Neural progenitor cell (in vitro differentiated cells): Measurements from ENCODE around the gene MS4A7. TPM values are rescaled to one million over a fixed set of nuclear protein-coding genes. Genes with fewer than 3 reads are reported as not detected.

Source experiments
- DNase-seq: peaks from one replicate; pipeline ENCODE4 v3.0.0-alpha.2; 2016; ENCODE audit warnings: low spot score
- H2AFZ ChIP-seq: fragments of 200-600 bp; sonication (generic); replicated peaks from 2 replicates; pipeline ENCODE4 v1.6.1; 2016; ENCODE audit warnings: antibody characterized with exemption
- H3F3A ChIP-seq: fragments of 200-600 bp; sonication (generic); 2 replicates; pipeline ENCODE4 v1.6.1; 2016; ENCODE audit warnings: antibody characterized with exemption, low read depth
- H3K27ac ChIP-seq: fragments of 200-600 bp; sonication (generic); 2 replicates; pipeline ENCODE4 v1.5.1; 2016; ENCODE audit warnings: mild to moderate bottlenecking
- H3K27me3 ChIP-seq: fragments of 200-600 bp; sonication (generic); 2 replicates; pipeline ENCODE4 v1.6.1; 2016; ENCODE audit warnings: mild to moderate bottlenecking, moderate library complexity
- H3K36me3 ChIP-seq: fragments of 200-600 bp; sonication (generic); 2 replicates; pipeline ENCODE4 v1.5.1; 2016
- H3K4me1 ChIP-seq: fragments of 200-600 bp; sonication (generic); 2 replicates; pipeline ENCODE4 v1.6.1; 2016; ENCODE audit warnings: mixed run types
- H3K4me2 ChIP-seq: fragments of 200-600 bp; sonication (generic); 2 replicates; pipeline ENCODE4 v1.6.1; 2016
- H3K4me3 ChIP-seq: fragments of 200-600 bp; sonication (generic); 2 replicates; pipeline ENCODE4 v1.5.1; 2016
- H3K79me2 ChIP-seq: fragments of 200-600 bp; sonication (generic); 2 replicates; pipeline ENCODE4 v1.6.1; 2016; ENCODE audit warnings: low read depth
- H3K9ac ChIP-seq: fragments of 200-600 bp; sonication (generic); 2 replicates; pipeline ENCODE4 v1.6.1; 2016
- H3K9me3 ChIP-seq: fragments of 200-600 bp; sonication (generic); 2 replicates; pipeline ENCODE4 v1.5.1; 2016; ENCODE audit warnings: low read depth
- H4K20me1 ChIP-seq: fragments of 200-600 bp; sonication (generic); 2 replicates; pipeline ENCODE4 v1.6.1; 2016; ENCODE audit warnings: low read depth
- H3K27ac Mint-ChIP-seq: 3 replicates; pipeline ENCODE4 v1.8.0; 2021; ENCODE audit warnings: mixed read lengths
- H3K27me3 Mint-ChIP-seq: 2 replicates; pipeline ENCODE4 v1.8.0; 2022; ENCODE audit warnings: low read depth, mild to moderate bottlenecking, inconsistent platforms, moderate library complexity, mixed read lengths; ENCODE audit not compliant: insufficient read depth
- H3K36me3 Mint-ChIP-seq: 3 replicates; pipeline ENCODE4 v1.8.0; 2021; ENCODE audit warnings: mixed read lengths
- H3K4me1 Mint-ChIP-seq: 3 replicates; pipeline ENCODE4 v1.8.0; 2021; ENCODE audit warnings: mixed read lengths
- H3K4me3 Mint-ChIP-seq: 3 replicates; pipeline ENCODE4 v1.8.0; 2021; ENCODE audit warnings: mild to moderate bottlenecking, moderate library complexity, mixed read lengths
- H3K9me3 Mint-ChIP-seq: 3 replicates; pipeline ENCODE4 v1.8.0; 2020; ENCODE audit warnings: mixed read lengths
- EZH2 ChIP-seq: fragments of 200-600 bp; sonication (generic); IDR thresholded peaks from 2 replicates; pipeline ENCODE4 v1.6.1; 2017; ENCODE audit warnings: antibody characterized with exemption, mild to moderate bottlenecking, moderate library complexity
- EZH2phosphoT487 ChIP-seq: fragments of 200-600 bp; sonication (generic); IDR thresholded peaks from 2 replicates; pipeline ENCODE4 v1.6.1; 2017; ENCODE audit warnings: antibody characterized with exemption
- total RNA-seq: library from RNA; depleted of rRNA; stranded (reverse); fragments of >200 nt; gene quantifications from 2 replicates; pipeline ENCODE4 v1.2.3, GENCODE V29; 2015; ENCODE audit warnings: low replicate concordance
- TF ChIP-seq, protein P1 (sequence below): fragments of 200-600 bp; sonication (generic); IDR thresholded peaks from 2 replicates; pipeline ENCODE4 v1.5.1; 2017; ENCODE audit warnings: antibody characterized with exemption, mild to moderate bottlenecking

MS4A7 gene
- total RNA-seq, 1 donor from 2014 or later: not detected

DNA sequence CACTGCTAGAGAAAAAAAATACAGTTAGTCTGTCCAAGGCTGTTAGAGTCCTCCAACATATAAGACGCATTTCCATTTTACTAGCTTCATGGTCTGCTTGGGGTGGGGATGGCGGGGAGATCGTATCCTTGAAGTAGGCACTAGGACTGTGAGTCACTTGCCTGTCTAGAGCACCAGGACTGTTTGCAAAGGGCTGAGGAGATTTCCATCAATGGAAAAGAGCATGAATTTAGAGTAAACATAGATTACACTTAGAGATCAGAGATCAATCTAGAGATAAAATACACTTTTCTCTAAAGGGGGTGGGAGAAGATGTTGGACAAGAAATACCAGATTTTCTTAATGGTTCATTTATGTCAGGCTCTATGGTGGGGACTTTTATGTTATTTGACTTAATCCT, 1.7 kb upstream of the MS4A7 start:
- Mint-ChIP-seq H3K9me3 (no peaks in the 10 kb centered on the region), H3K4me3 (no peak overlapping the region), H3K27me3 (peaks cover 2% of the 10 kb centered on the region), H3K36me3 (no peaks in the 10 kb centered on the region), H3K27ac (no peak overlapping the region), H3K4me1 (no peaks in the 10 kb centered on the region)
- H3K4me3 ChIP-seq: no peak overlapping the region
- no peaks in the 10 kb centered on the region for H3K4me1 ChIP-seq
- H3K79me2 ChIP-seq: no peaks in the 10 kb centered on the region
- H3F3A ChIP-seq: no peaks in the 10 kb centered on the region
- no peak overlapping the region for H2AFZ ChIP-seq
- H3K27ac ChIP-seq: no peak overlapping the region
- no peaks in the 10 kb centered on the region for H4K20me1 ChIP-seq
- no peak for DNase-seq
- H3K4me2 ChIP-seq: no peak overlapping the region
- no peaks in the 10 kb centered on the region for H3K9me3 ChIP-seq
- H3K27me3 ChIP-seq: no peaks in the 10 kb centered on the region
- TF ChIP-seq, protein P1, sequence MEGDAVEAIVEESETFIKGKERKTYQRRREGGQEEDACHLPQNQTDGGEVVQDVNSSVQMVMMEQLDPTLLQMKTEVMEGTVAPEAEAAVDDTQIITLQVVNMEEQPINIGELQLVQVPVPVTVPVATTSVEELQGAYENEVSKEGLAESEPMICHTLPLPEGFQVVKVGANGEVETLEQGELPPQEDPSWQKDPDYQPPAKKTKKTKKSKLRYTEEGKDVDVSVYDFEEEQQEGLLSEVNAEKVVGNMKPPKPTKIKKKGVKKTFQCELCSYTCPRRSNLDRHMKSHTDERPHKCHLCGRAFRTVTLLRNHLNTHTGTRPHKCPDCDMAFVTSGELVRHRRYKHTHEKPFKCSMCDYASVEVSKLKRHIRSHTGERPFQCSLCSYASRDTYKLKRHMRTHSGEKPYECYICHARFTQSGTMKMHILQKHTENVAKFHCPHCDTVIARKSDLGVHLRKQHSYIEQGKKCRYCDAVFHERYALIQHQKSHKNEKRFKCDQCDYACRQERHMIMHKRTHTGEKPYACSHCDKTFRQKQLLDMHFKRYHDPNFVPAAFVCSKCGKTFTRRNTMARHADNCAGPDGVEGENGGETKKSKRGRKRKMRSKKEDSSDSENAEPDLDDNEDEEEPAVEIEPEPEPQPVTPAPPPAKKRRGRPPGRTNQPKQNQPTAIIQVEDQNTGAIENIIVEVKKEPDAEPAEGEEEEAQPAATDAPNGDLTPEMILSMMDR: no peak
- no peak for TF ChIP-seq EZH2
- TF ChIP-seq EZH2phosphoT487: no peak
- no peaks in the 10 kb centered on the region for H3K36me3 ChIP-seq
- no peak overlapping the region for H3K9ac ChIP-seq

DNA sequence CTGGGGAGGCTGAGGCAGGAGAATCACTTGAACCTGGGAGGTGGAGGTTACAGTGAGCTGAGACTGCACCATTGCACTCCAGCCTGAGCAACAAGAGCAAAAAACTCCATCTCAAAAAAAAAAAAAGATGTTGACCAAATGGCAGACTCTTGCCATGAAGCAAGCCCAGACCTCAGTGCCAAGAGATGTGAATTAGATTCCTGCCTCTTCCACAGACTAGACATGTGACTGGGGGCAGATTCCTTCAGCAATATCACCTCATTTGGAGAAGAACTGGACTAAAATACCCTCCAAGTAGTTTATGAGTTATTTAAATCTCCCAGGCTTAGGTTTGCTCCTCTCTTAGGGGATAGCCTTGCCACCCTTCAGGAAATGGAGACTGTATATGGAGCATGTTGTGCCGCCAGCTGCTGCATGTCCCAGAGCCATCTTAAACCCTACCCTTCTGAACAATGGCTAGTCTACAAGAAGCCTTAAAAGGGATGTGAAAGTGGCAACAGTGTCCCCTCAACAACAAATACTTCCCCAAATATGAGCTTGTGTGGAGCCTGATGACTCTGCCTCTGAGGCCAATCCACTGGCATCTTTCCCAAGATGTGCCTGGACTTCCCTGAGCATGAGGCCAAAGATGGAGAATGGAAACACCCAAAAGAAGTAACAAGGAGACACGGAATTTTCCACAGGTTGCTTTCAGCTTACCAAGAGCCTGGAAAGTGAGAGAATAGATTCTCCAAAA, 763 bp upstream of the MS4A7 start:
- H3K36me3 ChIP-seq: no peaks in the 10 kb centered on the region
- no peaks in the 10 kb centered on the region for H3F3A ChIP-seq
- no peaks in the 10 kb centered on the region for H3K9me3 ChIP-seq
- no peak overlapping the region for H3K9ac ChIP-seq
- no peak overlapping the region for H3K27ac ChIP-seq
- no peaks in the 10 kb centered on the region for H3K79me2 ChIP-seq
- no peaks in the 10 kb centered on the region for H3K36me3 Mint-ChIP-seq
- no peak overlapping the region for H3K4me2 ChIP-seq
- H3K4me3 ChIP-seq: no peak overlapping the region
- H3K4me1 Mint-ChIP-seq: no peaks in the 10 kb centered on the region
- no peak for DNase-seq
- H3K9me3 Mint-ChIP-seq: no peaks in the 10 kb centered on the region
- H3K27me3 Mint-ChIP-seq: peaks cover 2% of the 10 kb centered on the region
- H3K27me3 ChIP-seq: no peaks in the 10 kb centered on the region
- H2AFZ ChIP-seq: no peak overlapping the region
- H3K4me3 Mint-ChIP-seq: no peak overlapping the region
- no peaks in the 10 kb centered on the region for H3K4me1 ChIP-seq
- no peaks in the 10 kb centered on the region for H4K20me1 ChIP-seq
- TF ChIP-seq EZH2phosphoT487 (no peak), EZH2 (no peak)
- TF ChIP-seq, protein P1: no peak
- no peak overlapping the region for H3K27ac Mint-ChIP-seq

DNA sequence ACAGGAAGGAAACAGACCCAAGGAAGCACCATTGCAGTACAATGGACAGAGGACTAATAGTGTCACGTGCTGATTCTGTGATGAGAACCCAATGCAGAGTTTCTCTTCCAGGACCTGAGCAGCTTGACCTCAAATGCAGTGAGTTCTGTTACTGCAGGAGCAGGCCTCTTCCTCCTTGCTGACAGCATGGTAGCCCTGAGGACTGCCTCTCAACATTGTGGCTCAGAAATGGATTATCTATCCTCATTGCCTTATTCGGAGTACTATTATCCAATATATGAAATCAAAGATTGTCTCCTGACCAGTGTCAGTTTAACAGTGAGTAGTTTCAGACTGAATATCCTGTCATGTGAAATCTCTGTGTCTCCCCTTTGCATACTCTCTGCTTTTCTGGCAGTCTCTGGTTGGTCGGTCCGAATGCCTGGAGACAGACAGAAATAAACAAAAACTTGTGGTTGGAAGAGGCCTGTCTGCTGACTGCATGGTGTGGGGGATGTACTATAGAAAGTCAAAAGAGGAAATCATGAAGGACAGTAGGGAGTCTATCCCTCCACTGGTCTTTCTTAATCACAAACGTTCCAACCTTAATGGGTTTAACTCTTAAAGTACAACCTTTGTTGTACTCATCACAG, 11.1 kb downstream of the MS4A7 start:
- Histone ChIP-seq H3K27me3 (no peaks in the 10 kb centered on the region), H3K4me3 (no peak overlapping the region), H3F3A (no peaks in the 10 kb centered on the region), H4K20me1 (no peaks in the 10 kb centered on the region), H3K9me3 (no peaks in the 10 kb centered on the region), H3K36me3 (no peaks in the 10 kb centered on the region), H3K79me2 (no peaks in the 10 kb centered on the region), H2AFZ (no peak overlapping the region), H3K4me1 (no peaks in the 10 kb centered on the region), H3K27ac (no peak overlapping the region), H3K4me2 (no peak overlapping the region), H3K9ac (no peak overlapping the region)
- TF ChIP-seq EZH2phosphoT487: no peak
- TF ChIP-seq, protein P1: no peak
- TF ChIP-seq EZH2: no peak
- no peak for DNase-seq
- Mint-ChIP-seq H3K27ac (no peak overlapping the region), H3K9me3 (no peaks in the 10 kb centered on the region), H3K36me3 (no peaks in the 10 kb centered on the region), H3K27me3 (no peaks in the 10 kb centered on the region), H3K4me3 (no peak overlapping the region), H3K4me1 (peaks cover 2% of the 10 kb centered on the region)
